Measurements from ENCODE around the gene LRCOL1.
"Not testable (repeated sequence)": the region's sequence is repeated elsewhere in the genome, so short reads cannot be mapped to it uniquely, and the experiment has no call there.

The LRCOL1 gene

GRCh38 chr12:132600048-132601032, 10.0 kb downstream of the LRCOL1 start:
- DNase-seq = peak; percentile 46

- DNase-seq = not testable (repeated sequence)
These were observed 10.9 kb downstream of the LRCOL1 start for GRCh38 chr12:132599502-132599901.

- DNase-seq = peak; percentile 12
These were observed 12.8 kb downstream of the LRCOL1 start for GRCh38 chr12:132597333-132598316.

GRCh38 chr12:132596016-132596415, 14.4 kb downstream of the LRCOL1 start:
- no peak for DNase-seq

- DNase-seq = no peak
These were observed 15.2 kb downstream of the LRCOL1 start for GRCh38 chr12:132595183-132595582.

GRCh38 chr12:132593938-132594358, 16.4 kb downstream of the LRCOL1 start:
- peak; percentile 99 for DNase-seq

- DNase-seq = no peak
These were observed 16.9 kb downstream of the LRCOL1 start for GRCh38 chr12:132593521-132593920.

- no peak for DNase-seq
These were observed 17.3 kb downstream of the LRCOL1 start for GRCh38 chr12:132593071-132593470.

GRCh38 chr12:132592282-132592970, 18.0 kb downstream of the LRCOL1 start:
- DNase-seq = no peak

- no peak for DNase-seq
These were observed 19.1 kb downstream of the LRCOL1 start for GRCh38 chr12:132591107-132591935.

- no peak for DNase-seq
These were observed 21.3 kb downstream of the LRCOL1 start for GRCh38 chr12:132588821-132589669.

GRCh38 chr12:132588319-132588718, 22.1 kb downstream of the LRCOL1 start:
- DNase-seq = no peak

GRCh38 chr12:132587781-132588180, 22.6 kb downstream of the LRCOL1 start:
- DNase-seq = no peak

GRCh38 chr12:132586929-132587328, 23.5 kb downstream of the LRCOL1 start:
- no peak for DNase-seq

GRCh38 chr12:132585177-132585576, 25.2 kb downstream of the LRCOL1 start:
- no peak for DNase-seq

- DNase-seq = no peak
These were observed 26.0 kb downstream of the LRCOL1 start for GRCh38 chr12:132584429-132584828.

- no peak for DNase-seq
These were observed 26.6 kb downstream of the LRCOL1 start for GRCh38 chr12:132583736-132584135.

GRCh38 chr12:132583411-132583710, 27.0 kb downstream of the LRCOL1 start:
- no peak for DNase-seq

- no peak for DNase-seq
These were observed 27.6 kb downstream of the LRCOL1 start for GRCh38 chr12:132582582-132583410.

GRCh38 chr12:132582058-132582420, 28.3 kb downstream of the LRCOL1 start:
- DNase-seq = no peak
